Psoas muscle (tissue), 8 donors: ENCODE results near the gene ANTXR1. TPM values are rescaled to one million over a fixed set of nuclear protein-coding genes. Genes with fewer than 3 reads are reported as not detected.

Source experiments
- ATAC-seq, 4 donors: fragments of 200-7000 bp; cut with Tn5 transposase; one replicate each; pipeline ENCODE4 v1.9.1; 2020; ENCODE audit warnings: moderate library complexity in 3 of 4, mild to moderate bottlenecking in 2 of 4
- DNase-seq, 2 donors: peaks; one replicate each; pipeline ENCODE4 v3.0.0-alpha.2; 2020
- H3K27ac ChIP-seq: fragments of 200-600 bp; one replicate; pipeline ENCODE4 v1.8.0; 2022
- H3K27me3 ChIP-seq, 3 donors: fragments of 200-600 bp in 1 of 3; one replicate each; pipeline versions ENCODE4 v1.6.1 to v1.8.0; 2013 to 2022; ENCODE audit warnings: low read length in 2 of 3, mild to moderate bottlenecking in 2 of 3, moderate library complexity in 1 of 3; ENCODE audit not compliant: insufficient read depth in 3 of 3
- H3K36me3 ChIP-seq, 2 donors: fragments of 200-600 bp in 1 of 2; one replicate each; pipeline versions ENCODE4 v1.6.1 to v1.8.0; 2013 to 2022; ENCODE audit warnings: low read depth in 1 of 2, mild to moderate bottlenecking in 1 of 2, moderate library complexity in 1 of 2; ENCODE audit not compliant: insufficient read depth in 1 of 2
- H3K4me1 ChIP-seq: fragments of 200-600 bp; one replicate; pipeline ENCODE4 v1.8.0; 2022
- H3K4me3 ChIP-seq: fragments of 200-600 bp; one replicate; pipeline ENCODE4 v1.8.0; 2022; ENCODE audit warnings: mild to moderate bottlenecking
- H3K9me3 ChIP-seq: fragments of 200-600 bp; one replicate; pipeline ENCODE4 v1.8.0; 2022
- CTCF ChIP-seq: fragments of 200-600 bp; IDR thresholded peaks from one replicate; pipeline ENCODE4 v1.8.0; 2022; ENCODE audit warnings: antibody characterized with exemption
- WGBS, 3 donors: extraction: QIAGEN DNeasy Blood & Tissue Kit; methylation state at CpG; one replicate each; pipeline versions ENCODE4 v1.1.6 to v1.1.7; 2013; 5-methylcytosine and 5-hydroxymethylcytosine counted together
- intact Hi-C, 2 donors: fragments of 100-400 bp; cut with DNase I; formaldehyde crosslinking; loops; one replicate each; pipeline versions ENCODE4 v1.11.0 to v1.14.2; 2022
- polyA plus RNA-seq, 3 donors: library from polyadenylated mRNA; stranded (reverse); fragments of 200-250 nt; gene quantifications; one replicate each; pipeline ENCODE4 v1.2.3, GENCODE V29; 2013
- total RNA-seq, 4 donors: library from RNA; stranded (reverse); fragmentation: NEBNext Ultra II Directional in 2 of 4; extraction: Animal tissue kit (Norgen Biotek cat#: 25700) in 2 of 4; gene quantifications; one replicate each; pipeline versions ENCODE4 v1.2.1 to v1.2.4, GENCODE V29; 2021 to 2023
- donor health status: healthy with polysubstance abuse.
- donor health status: DM: no; HTN: no; CAD: no; lungs with moderate emphysema.
- donor health status: Bipolar disorder and iron deficiency.
- donor health status: healthy.
- donor health status: DM: yes; HTN: yes; CAD: no.
- donor health status: DM: no; HTN: no; CAD: no.
- donor health status: DM: no; HTN: no; CAD: no.
- donor health status: DM: yes; HTN: yes; CAD: no.

Gene ANTXR1
- total and polyA plus RNA-seq, 7 donors, result 3.7 to 24.3 (median 10.9) TPM

DNA sequence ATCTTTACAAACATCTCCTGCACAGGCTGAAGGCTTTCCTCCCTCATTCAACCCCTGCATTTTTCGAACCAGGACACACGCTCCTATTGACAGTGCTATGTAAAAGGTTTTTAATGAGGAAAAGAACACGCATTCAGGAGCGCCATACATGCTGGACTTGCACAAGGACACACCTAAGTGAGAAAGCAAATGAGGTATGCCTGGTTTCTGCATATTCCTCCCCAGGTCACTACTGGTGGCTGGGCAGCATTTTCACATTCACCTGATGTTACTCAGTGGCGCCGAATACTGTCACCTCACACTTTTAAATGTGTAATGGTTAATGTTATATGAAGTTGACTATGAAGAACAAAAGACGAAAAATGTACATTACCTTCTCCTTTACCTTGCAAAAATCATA, 150.6 kb downstream of the ANTXR1 start:
- no peak for ATAC-seq
- intact Hi-C loops, result no loop called here

GRCh38 chr2:69164061-69164778, 151.2 kb downstream of the ANTXR1 start:
- peaks cover 32% of the 10 kb centered on the region for H3K4me1 ChIP-seq
- 80 to 85% (median 84%) methylated on average over 8 of the region's 8 CpGs for WGBS, 3 donors
- H3K27ac ChIP-seq, result no peak overlapping the region
- DNase-seq (no peak), ATAC-seq (peak in 1 of 4 donors; percentile 54)
- TF ChIP-seq CTCF, result no peak
- H3K4me3 ChIP-seq, result no peak overlapping the region
- intact Hi-C loops, result no loop called here
- no peaks in the 10 kb centered on the region for H3K9me3 ChIP-seq
- peaks cover 0 to 2% (median 0%) of the 10 kb centered on the region in 3 donors for H3K27me3 ChIP-seq
- no peaks in the 10 kb centered on the region for H3K36me3 ChIP-seq

More for the DNA sequence above, 150.6 kb downstream of the ANTXR1 start:
- Histone ChIP-seq H3K27me3 (peaks cover 0 to 2% (median 0%) of the 10 kb centered on the region in 3 donors), H3K36me3 (no peaks in the 10 kb centered on the region), H3K4me1 (peaks cover 32% of the 10 kb centered on the region), H3K9me3 (no peaks in the 10 kb centered on the region), H3K27ac (peak overlapping the region; percentile 1), H3K4me3 (no peak overlapping the region)
- no peak for DNase-seq
- 93 to 96% (median 96%) methylated on average over 7 of the region's 7 CpGs for WGBS, 3 donors
- TF ChIP-seq CTCF, result no peak

- Histone ChIP-seq H3K4me1 (peaks cover 32% of the 10 kb centered on the region), H3K9me3 (no peaks in the 10 kb centered on the region), H3K4me3 (no peak overlapping the region), H3K36me3 (no peaks in the 10 kb centered on the region), H3K27me3 (peaks cover 0 to 4% (median 0%) of the 10 kb centered on the region in 3 donors), H3K27ac (no peak overlapping the region)
- DNase-seq, result no peak
- WGBS, 3 donors, result 70 to 74% (median 71%) methylated on average over 10 of the region's 10 CpGs
- intact Hi-C loops, result no loop called here
- TF ChIP-seq CTCF, result no peak
- no peak for ATAC-seq
Observed at GRCh38 chr2:69165091-69165880, 152.3 kb downstream of the ANTXR1 start.

DNA sequence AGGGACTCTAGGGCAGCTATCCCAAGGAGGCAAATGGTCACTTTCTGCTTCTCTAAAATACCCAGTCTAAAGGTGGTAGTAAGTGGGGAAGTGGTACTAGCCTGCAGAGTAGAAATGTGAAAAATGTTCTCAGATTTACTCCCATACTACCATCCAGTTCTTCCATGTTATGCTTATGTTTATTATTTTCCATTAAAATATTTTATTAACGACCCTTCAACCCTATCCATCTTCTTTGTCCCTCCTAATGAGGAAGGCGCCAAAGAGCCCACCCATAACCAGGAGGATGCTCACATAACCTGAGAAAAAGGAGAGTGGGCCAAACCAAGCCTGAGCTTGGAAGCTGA, 153.5 kb downstream of the ANTXR1 start:
- Histone ChIP-seq H3K4me3 (no peak overlapping the region), H3K27ac (no peak overlapping the region), H3K27me3 (peaks cover 0 to 4% (median 0%) of the 10 kb centered on the region in 3 donors), H3K9me3 (no peaks in the 10 kb centered on the region), H3K36me3 (no peaks in the 10 kb centered on the region), H3K4me1 (peaks cover 32% of the 10 kb centered on the region)
- no peak for TF ChIP-seq CTCF
- DNase-seq (no peak), ATAC-seq (no peak)
- WGBS, 3 donors, result 87 to 100% (median 89%) methylated on average over 2 of the region's 2 CpGs
- intact Hi-C loops, result no loop called here
